NCI-H1105 (cell line): ENCODE measurements around the gene MRS2.
A peak's percentile ranks its signal among the peaks of the same experiment; 100 is the strongest.

Experiments
- DNase-seq: peaks from one replicate; lab custom pipeline; 2025; lab: John Stamatoyannopoulos, UW

MRS2 gene

DNA sequence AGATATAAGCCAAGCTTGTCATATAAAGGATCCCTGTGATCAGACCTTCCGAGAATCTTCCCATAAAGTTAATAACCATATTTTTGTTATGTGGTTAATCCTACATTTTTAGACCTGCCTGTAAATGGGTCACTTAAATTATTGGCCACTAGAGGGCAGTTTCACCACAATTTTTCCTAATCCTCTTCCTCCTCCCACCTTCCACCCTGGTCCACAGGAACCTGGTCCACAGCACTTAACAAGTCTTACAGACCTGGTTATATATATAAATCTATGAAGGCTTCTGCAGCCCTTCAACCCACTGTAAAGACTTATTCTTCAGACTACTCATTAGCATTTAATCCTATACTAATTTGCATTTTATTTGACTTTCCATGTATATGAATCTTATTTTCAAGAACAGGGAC is 28.3 kb downstream of the MRS2 start:
- peak; percentile 23 for DNase-seq

DNA sequence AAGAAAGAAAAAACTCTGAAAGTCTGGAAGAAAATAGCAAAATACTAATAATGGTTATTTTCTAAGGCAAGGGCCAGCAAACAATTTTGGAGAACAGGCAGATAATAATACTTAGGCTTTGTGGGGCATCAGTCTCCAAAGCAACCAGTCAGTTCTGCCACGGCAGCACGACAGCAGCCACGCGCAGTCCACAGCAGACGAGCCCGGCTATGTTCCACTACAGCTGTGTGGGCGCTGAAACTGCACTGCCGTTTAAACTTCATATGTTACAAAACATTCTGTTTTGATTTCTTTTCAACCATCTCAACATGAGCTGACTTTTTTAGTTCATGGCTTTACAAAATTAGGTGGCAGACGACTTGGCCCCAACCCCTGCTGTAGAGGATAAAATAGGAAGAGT is 29.9 kb downstream of the MRS2 start:
- no peak for DNase-seq

DNA sequence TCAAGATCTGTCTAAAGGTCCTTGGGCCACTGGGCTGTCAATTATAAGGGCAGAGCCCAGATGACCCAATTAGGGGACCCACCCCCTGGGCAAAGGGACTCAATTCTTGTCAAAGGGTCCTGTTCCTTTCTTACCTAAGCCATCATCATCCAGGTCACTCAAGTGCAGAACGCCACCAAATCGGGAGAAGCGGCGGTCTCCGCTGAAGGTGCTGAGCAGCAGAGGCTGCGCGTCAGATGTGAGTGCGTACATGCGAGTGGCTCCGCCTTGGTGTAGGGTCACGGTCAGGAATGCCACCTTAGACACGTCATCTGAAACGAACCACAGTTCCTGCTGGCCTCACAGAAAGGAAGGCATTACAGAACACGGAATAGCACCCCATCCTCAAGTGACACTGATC is 34.2 kb downstream of the MRS2 start:
- no peak for DNase-seq

DNA sequence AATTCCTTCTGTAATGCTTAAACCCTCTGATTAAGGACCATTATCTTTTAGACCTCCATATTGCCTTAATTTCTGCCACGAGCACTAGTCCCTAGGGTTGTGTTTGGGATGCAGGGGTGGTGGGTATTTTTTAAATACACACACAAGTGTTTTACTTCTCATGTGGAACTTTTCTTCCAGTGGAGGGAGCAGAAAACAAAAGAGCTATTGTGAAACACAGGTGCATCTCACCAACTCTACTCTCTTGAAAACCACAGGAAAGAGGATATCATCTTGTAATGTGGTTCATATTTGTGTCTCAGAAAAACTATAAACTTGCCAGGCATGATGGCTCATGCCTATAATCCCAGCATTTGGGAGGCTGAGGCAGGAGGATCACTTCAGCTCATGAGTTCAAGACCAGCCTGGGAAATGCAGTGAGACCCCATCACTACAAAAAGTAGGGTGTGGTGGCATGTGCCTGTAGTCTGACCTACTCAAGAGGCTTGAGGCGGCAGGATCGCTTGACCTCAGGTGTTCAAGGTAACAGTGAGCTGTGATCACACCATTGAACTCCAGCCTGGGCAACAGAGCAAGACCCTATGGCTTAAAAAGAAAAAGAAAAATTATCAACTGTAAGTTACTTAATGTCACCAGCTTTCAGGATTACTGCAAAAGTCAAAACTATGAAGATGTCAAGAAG is 37.3 kb downstream of the MRS2 start:
- DNase-seq, result no peak

DNA sequence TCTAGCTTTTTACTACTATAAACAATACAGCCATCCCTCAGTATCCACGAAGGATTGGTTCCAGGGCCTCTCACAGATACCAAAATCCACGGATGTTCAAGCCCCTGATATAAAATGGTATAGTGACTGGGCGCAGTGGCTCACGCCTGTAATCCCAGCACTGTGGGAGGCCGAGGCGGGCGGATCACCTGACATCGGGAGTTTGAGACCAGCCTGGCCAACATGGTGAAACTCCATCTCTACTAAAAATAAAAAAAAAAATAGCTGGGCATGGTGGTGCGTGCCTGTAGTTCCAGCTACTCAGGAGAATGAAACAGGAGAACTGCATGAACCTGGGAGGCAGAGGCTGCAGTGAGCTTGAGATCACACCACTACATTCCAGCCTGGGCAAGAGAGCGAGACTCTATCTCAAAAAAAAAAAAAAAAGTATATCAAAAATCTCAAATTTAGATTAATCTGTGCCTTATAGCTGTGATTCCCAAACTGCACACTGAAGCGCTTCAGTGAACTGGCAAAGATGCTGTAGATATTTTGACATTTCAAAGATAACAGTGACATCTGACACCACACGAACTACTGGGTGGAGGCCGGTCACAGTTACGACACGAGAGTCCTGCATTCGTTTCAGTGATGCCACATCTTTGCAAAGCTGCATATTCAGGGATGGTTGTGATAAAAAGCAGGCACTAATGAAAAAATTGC is 38.3 kb downstream of the MRS2 start:
- no peak for DNase-seq

DNA sequence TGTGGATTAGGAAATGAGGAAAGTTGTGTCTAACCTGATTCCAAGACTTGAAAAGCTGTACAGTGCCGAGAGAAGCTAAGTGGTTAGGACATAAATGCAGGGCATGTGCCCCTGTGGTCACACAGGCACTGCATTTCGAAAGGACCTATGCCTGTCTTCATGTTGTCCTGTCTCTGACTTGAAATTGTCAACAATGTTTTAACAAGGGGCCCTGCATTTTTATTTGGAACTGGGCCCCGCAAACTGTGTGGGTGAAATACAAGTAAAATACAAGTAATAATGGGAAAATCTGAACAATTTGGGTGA is 38.8 kb downstream of the MRS2 start:
- no peak for DNase-seq

DNA sequence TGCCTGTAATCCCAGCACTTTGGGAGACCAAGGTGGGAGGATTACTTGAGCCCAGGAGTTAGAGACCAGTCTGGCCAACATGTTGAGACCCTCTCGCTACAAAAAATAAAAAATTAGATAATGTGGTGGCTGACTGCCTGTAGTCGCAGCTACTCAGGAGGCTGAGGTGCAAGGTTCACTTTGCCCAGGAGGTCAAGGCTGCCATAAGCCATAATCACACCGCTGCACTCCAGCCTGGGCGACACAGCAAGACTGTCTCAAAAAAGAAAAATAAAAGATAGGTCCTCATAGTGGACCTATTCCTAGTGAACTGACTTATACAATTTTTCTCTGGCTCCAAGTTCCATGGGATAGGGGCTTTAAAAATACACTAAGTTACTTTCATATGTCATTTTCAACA is 41.9 kb downstream of the MRS2 start:
- no peak for DNase-seq

DNA sequence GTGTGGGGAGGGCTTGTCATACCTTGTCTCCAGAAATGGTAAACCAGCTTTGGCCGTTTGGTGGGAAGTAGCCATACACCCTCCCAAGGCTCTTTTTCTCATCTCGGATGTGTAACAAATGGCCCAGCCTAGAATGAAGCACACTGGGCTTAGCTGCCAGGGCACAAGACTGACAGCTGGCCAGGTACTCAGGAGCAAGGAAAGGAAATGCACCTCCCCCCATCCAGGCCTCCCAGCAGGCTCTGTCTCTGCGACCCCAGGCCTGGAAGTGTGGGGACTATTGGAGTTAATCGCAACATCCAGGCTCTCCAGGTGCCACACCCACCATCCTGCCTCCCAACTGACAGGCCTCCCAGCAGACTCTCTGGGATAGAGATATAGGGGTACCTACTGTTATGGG is 43.0 kb downstream of the MRS2 start:
- DNase-seq, result no peak

DNA sequence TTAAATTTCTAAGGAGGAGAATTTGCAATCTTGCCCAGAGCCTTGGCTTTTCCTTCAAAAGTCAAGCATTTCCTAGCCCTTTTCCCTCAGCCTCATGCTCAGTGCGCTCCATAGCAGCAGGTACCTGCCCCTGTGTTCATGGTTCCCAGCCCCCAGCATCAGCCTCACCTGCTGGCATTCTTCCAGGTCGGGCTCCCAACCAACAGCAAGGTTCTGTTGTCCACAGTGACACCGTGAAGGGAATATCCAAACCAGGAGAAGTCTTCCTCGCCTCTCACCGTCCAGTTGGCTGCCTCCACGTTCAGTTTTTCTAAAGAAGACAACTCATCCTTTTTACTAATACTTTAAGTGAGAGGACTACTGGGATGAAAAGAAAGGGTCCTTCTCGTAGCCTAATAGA is 43.9 kb downstream of the MRS2 start:
- no peak for DNase-seq

DNA sequence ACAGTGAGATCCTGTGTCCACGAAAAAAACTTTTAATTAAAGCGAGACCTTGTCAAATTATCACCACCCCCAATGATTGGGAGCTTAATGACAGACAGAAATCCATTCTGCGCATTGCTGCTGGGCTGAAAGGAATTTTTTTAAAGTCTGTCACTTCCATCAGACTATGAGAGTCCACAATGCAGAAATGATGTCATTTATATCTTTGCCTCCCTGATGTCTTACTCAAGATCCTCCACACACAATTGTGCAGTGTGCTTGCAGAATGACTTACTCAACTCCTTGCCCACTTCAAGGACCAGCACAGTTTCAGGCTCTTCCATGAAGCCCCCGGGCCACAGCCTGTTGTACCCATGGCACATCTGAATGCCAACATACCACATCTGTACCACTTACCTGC is 45.7 kb downstream of the MRS2 start:
- no peak for DNase-seq

DNA sequence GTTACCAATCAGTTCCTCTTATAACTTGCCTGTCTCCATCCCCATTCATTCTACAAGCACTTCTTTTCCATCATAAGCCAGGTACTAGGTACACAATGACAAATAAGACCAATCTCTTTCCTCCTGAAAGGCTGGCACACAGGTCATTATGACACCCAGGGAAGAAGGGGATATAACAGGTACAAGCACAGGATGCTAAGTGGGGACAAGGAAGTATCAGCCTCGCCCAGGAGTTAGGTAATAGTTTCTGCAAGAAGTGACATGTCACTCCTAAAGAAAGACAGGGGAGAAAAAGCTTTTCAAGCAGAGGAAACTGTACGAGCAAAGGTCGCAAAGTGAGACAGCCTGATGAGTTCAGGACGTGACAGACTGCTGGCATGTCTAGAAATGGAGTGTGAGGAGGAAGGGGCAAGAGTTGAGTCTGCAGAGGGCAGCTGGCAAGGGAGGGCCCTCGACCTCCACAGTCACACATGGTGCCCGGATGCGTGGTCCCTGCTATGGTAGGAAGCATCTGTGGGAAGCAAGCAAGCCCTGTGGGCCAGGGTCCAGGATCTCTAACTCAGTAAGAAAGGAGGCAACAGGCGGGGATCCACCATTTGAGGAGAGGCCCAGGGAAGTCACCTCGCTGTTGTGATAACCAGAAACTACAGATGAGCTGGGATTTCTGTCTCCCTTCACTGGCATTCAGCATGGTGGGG is 46.2 kb downstream of the MRS2 start:
- no peak for DNase-seq

DNA sequence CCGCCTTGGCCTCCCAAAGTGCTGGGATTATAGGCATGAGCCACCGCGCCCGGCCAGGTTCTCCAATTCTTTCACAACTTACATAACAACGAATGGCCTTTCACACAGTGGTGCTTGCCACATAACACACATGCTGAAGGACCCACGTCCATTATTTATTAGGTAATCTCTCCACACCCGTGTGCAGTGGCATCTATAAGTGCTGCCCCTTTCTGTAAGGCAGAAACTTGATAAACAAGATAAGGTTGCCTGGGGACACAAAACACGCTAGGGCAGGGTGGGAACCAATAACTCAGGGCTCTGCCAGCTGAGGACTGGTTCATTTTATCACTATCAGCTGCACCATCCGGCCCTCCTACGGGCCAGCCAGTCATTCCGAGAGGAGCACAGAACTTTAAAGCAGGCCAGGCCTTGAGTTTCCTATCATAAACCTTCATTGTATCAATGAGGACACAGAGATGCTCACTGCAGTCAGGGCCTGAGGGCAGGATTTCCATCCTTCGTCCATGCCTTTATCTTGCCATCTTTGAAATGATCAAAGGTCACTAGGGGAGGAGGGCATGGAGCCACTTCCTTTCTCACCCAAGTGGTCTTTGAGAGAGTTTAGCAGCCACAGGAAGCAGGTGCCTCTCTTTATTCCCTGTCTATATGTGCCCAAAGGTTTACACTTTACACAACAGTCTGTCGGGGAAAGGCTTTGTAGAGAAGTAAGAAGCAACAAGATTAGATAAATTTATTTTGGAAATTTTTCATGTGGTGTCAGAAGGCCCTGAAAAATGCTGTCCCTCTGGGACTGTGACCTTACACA is 49.0 kb downstream of the MRS2 start:
- no peak for DNase-seq

DNA sequence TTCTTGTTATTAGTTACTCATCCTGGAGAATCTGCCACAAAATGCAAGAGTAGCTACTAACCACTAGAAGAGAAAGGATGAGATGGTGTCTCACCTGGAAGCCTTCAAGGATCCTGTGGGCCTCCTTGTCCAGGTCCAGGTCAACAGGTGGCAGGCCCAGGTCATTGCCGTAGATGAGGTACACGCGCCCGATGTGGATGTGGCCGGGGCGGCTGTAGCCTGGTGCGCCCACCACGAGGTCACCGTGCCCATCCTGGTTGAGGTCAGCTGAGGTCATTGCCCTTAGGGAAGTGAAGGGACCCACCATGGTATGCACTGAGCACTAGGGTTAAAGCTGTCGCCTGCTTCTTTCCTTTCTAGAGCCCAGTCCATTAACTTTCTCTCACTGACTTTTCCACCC is 51.2 kb downstream of the MRS2 start:
- no peak for DNase-seq

DNA sequence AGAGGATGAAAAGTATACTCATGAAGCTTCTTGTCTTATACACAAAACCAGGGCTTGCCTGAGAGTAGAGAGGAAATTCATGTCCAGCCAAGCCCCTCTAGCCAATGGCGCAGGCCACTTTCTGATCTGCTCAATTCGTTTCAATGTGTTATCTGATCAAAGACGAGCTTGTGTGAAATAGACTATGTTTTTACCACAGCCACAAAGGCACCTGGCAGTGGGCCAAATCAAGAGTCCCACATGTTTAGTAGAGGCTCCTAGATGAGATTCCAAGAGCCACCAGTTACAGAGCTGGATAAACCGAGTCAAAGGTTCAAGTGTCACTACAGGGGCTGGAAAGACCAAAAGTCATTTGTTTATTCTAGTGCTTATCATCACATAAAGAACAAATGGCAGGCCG is 51.7 kb downstream of the MRS2 start:
- no peak for DNase-seq

DNA sequence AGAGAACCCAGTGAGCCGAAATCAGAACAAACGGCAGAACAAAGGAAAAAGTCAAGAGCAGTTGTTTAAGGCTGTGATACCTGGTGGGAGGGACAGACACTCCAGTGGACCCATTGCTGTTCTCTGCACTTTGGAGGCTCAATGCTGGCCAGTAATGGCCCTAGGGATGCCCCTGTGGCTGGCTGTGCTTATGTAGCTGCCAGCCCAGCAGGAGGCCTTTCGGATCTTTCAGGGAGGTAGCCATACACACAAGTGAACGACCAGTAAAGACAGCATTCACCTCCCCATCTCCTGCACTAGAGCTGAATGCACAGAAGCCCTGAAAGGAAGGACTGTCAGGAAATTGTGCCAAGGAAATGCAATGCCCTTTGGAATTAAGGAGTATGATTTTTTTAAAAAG is 52.3 kb downstream of the MRS2 start:
- no peak for DNase-seq

DNA sequence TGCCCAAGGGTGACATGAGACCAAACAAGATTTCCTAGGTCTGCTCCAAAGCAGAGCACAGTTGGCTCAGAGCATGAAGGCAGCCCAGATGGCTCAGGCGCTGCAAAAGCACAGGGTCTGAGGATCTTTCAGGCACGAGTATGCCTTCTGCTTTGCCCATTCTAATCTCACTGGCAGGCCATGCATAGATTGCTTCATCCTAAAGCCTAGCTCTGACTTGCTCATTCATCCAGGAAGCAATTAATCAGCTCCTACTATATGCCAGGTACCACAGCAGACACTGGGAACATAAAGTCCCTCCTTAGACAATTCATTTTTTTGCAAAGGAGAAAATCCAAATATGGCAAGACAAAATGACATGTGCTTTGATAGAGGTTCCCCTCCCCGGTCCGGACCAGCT is 55.4 kb downstream of the MRS2 start:
- no peak for DNase-seq

DNA sequence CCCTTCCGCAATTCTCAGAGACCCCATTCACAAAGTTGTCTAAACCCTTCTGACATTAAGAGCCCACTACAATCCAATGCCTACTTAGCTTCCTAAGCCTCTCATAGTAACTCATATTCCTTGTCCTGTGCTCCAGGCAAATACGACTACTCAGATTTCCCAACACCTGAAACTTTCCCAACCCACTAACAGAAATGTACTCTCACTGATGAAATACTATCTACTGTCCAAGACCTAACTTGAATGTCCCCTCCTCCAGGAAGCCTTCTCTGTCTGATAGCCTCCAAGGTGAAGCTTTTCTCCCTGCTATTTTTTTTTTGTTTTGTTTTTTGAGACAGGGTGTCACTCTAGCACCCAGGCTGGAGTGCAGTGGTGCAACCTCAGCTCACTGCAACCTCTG is 56.2 kb downstream of the MRS2 start:
- DNase-seq, result no peak

DNA sequence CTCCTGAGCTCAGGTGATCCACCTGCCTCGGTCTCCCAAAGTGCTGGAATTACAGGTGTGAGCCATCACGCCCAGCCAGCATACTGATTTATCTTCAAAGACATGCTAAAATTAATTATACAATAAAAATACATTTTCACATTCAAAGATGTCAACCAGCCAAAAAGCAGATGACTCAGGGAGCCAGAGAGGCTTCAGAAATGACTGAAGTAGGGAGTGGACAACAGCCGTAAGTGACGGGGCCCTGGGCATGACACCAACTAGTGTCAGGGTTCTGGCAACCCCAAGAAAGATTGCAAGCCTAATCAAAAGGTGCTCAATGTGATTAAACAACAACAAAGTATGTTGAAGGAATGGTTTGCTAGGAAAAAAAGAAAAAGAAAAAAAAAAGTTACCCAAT is 58.2 kb downstream of the MRS2 start:
- DNase-seq, result no peak

DNA sequence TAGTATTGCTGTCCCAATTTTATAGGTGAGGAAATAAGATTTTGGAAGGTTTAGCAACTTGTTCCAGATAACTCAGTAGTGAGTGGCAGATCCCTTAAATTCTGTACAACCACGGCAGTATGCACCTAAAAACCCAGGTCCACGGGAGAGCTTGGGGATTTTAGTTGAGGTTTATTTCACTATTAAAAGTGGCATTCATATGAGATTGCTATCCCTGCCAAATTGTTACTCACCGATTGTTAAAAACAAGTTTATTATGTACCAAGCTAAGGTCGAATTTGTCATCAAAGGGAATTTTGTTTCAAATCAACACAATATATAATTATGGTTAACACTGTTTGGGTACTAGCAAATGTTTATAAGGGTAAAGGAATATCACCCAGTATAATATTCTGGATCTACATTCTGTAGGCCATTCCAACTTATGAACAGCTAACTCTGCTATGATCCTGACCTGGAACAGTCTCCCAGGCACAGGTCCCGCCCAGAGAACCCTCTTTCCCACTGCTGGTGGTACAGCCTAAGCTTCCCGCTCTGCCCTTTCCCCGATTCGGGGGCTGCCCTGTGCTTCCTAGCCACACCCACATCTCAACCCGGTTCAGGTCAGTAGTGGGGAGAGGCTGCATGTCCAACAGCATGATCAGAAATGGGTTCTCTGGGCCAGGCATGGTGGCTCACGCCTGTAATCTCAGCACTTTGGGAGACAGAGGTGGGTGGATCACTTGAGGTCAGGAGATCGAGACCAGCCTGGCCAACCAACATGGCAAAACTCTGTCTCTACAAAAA is 61.7 kb downstream of the MRS2 start:
- DNase-seq, result no peak

DNA sequence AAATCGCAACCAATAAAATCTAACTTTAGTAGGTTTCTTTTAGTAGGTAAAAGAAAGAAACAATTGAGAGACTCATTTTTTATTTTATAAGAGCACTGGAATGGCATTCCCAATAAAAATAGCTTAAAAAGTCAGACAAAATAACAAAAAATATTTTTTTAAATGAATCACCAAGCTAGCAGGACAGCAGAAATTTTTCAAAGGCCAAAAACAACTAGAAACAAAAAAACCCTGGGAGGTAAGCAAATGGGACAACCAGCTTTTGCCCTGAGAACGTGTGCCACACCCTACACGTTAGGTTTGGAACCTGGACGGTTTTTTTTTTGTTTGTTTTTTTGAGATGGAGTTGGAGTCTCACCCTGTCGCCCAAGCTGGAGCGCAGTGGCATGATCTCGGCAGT is 67.1 kb downstream of the MRS2 start:
- no peak for DNase-seq

DNA sequence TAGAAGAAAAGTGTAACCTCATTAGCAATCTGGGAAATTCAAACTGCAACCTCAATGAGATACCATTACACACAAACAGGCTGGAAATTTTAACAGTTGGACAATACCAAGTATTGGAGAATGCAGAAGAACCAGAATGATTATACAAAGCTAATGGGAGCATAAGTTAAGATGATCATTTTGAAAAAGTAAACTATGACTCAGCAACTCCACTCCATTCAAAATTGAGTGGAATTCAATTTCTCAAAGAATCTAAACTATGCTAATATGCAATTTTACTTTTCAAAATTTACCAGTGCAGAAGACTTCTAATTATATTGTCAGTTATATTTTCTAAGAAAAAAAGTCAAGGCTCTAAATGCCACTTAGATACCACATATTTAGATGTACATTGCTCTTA is 69.4 kb downstream of the MRS2 start:
- no peak for DNase-seq
